ENCODE results near the gene RNF112. TPM values are rescaled to one million over a fixed set of nuclear protein-coding genes. Genes with fewer than 3 reads are reported as not detected.

RNF112 gene
- total RNA-seq, 1 experiment from 2014 or later, result 1.6 TPM

GRCh38 chr17:19385521-19385983 lies 25.5 kb upstream of the RNF112 start:
- in situ Hi-C loops (cut with HindIII; ENCODE audit: low pct_unique_long_range_greater_than_20kb, low sequenced_read_pairs), result no loop called here
- DNase-seq (ENCODE audit: low read depth), result no peak

DNA sequence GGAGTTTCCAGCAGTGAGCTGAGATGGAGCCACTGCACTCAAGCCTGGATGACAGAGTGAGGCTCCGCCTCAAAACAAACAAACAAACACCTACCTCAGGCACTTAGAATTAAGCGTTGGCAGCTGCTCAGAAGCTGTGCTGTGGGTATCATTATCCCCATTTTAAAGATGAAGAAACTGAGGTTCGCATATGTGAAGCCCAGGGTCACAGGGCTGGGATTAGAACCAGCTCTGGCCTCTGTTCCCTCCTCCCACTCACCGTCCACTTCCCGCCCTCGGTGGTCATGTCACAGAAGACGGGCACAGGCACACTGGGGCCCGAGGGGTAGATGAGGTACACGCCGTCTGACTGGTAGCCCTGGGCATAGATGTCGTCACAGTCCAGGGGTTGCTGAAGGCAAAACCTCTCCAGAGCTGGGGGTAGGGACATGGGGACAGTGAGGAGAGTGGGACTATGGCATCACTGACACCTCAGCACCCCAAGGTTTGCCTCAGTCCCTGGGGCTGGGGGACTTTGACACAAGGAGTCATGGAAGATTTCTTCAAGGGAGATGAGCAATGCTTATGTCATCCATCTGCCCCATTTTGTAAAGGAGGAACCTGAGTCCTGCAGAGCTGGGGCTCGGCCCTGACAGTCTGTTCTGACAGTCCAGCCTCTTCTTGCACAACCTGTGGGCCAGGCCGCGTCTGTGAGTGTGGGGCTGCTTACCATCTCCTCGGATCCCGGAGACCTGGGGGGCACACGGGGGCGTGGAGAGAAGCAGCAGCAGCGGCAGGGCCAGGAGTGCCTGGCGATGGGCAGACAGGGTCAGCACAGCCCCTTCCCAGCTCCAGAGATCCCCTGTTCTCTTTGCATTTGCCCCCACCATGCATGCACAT lies 24.7 kb upstream of the RNF112 start:
- in situ Hi-C loops (cut with HindIII; ENCODE audit: low pct_unique_long_range_greater_than_20kb, low sequenced_read_pairs), result no loop called here

GRCh38 chr17:19386974-19387920 lies 23.8 kb upstream of the RNF112 start, which contains the start of gene MFAP4:
Gene MFAP4 (minus strand): TSS chr17:19387190. CDS start chr17:19387155, 35 bp downstream.
- in situ Hi-C loops (cut with HindIII; ENCODE audit: low pct_unique_long_range_greater_than_20kb, low sequenced_read_pairs), result no loop called here
- no peak for DNase-seq (ENCODE audit: low read depth)

More for the DNA sequence above, 24.7 kb upstream of the RNF112 start:
- no peak for DNase-seq (ENCODE audit: low read depth)

DNA sequence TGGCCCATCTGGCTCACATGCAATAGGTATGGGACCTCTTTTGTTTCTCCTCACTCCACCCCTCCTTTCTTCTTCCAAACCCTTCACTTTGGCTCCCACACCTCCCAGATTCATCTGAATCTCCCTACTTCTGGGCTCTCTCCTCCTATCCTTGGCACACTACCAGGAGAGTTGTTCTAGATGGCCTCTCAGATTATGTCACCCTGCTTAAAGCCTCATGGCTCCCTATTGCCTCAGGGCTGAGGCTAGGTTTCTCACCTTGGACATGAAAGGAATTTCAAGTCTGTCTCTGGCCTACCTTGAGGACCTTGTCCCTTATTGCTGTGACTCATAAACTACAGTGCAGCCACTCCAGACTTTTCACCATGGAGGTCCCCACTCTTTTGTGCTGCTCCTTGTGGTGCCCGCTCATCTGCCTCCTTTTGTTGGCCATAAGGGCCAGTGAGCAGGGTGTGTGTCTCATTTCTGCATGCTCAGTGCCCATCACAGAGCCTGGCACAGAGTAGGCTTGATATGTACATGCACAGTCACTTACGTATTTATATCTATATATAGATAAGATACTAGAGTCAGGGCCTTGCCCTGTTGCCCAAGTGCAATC lies 23.0 kb upstream of the RNF112 start:
- no peak for DNase-seq (ENCODE audit: low read depth)

DNA sequence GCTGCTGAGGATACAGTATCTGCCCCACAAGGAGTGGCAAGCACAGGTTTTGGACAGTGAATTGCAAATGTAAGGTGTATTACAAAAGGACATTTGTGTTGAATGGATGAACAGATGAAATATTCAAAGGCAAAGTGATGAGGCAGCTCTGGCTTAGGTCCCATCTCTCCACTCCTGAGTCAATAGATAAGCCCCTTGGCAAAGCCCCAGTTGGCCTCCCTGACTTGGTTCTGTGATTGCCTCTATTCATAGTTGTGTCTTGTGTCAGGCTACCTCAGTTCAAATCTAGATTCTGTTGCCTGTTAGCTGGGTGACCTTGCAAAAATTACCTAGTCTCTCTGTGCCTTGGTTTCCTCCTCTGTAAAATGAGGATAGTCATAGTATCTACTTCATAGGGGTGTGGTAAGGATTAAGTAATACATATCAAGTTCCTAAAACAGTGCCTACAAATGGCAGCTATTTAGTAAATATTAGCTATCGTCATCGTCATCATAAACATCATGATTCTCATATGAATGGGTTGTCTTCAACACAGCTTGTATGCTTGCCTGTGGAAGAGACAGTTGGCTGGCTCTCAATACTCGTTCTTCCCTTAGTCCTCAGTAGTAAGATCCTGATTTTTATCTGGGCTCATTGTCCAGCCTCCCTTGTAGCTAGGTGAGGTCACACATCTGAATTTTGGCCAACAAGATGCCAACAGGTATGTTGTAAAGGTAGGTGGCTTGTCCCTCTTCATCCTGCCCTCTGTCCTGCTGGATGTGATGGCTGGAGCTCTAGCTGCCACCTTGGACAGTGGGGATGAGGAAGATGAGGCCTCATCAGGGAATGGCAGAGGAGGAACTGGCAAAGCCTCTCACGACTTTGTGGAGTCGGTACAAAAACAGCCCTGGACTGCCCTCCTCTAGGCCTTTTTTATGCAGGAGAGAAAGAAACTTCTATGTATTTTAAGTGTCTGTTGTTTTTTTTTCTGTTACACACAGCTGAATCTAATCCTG lies 21.9 kb upstream of the RNF112 start:
- DNase-seq (ENCODE audit: low read depth), result no peak
- in situ Hi-C loops (cut with HindIII; ENCODE audit: low pct_unique_long_range_greater_than_20kb, low sequenced_read_pairs), result no loop called here

More for the DNA sequence above, 23.0 kb upstream of the RNF112 start:
- in situ Hi-C loops (cut with HindIII; ENCODE audit: low pct_unique_long_range_greater_than_20kb, low sequenced_read_pairs), result no loop called here

DNA sequence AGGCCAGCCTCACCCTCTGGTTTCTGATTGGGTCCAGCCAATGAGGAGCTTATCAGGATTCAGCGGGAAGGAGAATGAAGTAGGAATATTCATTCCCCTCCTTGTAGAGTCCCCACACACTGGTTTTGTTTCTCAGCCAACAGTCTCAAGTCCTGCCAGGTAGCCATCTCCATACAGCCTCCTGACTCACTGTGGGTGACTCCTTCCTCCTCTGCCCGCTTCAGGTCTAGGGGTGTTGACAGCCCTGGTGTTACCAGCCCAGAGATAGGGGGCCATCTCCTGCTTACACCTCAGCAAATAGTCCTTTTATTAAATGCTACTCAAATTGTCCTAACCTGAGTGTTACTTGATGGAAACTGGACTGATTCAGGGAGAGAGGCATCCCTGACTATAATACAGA lies 20.1 kb upstream of the RNF112 start:
- in situ Hi-C loops (cut with HindIII; ENCODE audit: low pct_unique_long_range_greater_than_20kb, low sequenced_read_pairs), result no loop called here
- no peak for DNase-seq (ENCODE audit: low read depth)

DNA sequence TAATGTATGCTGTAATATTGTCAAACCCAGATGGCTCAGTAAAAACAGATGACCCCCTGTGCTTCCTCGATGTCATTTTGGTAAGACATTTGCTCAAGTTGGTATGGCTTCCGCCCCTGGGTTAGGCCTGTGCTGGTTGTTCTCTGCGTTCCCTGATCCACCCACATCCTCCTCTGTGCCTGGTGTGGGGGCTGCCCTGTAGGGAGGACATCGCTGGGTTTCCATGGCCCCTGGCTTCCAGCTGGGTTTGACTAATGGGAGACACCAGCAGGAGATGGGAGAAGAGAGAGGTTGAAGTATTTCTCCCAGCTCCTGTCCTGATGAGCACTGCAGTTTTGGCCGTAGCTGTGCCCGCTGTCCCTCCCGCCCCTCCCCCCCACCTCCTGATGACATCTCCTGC lies 19.6 kb upstream of the RNF112 start:
- no peak for DNase-seq (ENCODE audit: low read depth)
- in situ Hi-C loops (cut with HindIII; ENCODE audit: low pct_unique_long_range_greater_than_20kb, low sequenced_read_pairs), result no loop called here

DNA sequence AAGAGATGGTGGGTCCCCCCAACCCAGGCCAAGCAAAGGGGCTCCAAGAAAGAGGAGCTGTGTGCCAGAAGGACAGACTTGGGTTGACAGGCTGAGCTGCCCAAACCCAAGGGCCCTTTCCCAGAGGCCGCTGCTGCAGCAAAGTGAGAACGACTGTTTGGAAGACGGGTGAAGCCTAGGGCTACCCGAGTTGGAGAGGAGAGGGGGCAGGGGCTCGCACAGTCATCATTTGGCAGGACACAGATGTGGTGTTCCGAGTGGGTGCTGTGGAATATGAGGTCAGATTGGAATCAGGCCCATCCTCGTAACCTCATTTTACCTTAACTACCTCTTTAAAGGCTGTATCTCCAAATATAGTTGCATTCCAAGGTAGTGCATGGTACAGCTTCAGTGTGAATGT lies 18.7 kb upstream of the RNF112 start:
- no peak for DNase-seq (ENCODE audit: low read depth)
- in situ Hi-C loops (cut with HindIII; ENCODE audit: low pct_unique_long_range_greater_than_20kb, low sequenced_read_pairs), result no loop called here

DNA sequence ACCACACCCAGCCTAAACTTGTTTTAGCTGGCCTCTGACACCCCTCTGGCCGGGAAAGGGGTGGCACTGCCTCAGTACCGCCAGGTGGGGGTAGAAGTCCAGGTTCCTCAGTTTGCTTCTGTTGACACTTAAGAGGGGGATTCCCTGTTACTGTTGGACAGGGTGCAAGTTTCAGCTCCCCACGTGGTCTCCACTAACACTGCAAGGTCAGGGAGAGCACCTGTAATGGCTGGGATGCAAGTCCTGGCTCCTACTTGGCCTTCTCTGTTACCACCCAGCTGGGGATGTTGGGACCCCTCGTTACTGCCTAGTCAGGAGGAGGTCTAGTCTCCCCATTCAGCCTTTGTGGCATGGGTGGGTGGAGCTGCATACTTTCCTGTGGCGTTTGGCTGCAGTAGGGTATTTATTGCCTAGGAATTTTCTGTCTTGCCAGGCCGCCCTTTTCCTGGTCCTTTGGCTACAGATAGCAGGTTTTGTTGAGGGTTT lies 13.4 kb upstream of the RNF112 start:
- no peak for DNase-seq (ENCODE audit: low read depth)
- in situ Hi-C loops (cut with HindIII; ENCODE audit: low pct_unique_long_range_greater_than_20kb, low sequenced_read_pairs), result no loop called here

- DNase-seq (ENCODE audit: low read depth), result peak; percentile 40
- in situ Hi-C loops (cut with HindIII; ENCODE audit: low pct_unique_long_range_greater_than_20kb, low sequenced_read_pairs), result no loop called here
These were observed 12.5 kb upstream of the RNF112 start for GRCh38 chr17:19398301-19399181.

- in situ Hi-C loops (cut with HindIII; ENCODE audit: low pct_unique_long_range_greater_than_20kb, low sequenced_read_pairs), result no loop called here
- DNase-seq (ENCODE audit: low read depth), result no peak
These were observed 11.1 kb upstream of the RNF112 start for GRCh38 chr17:19399750-19400450.

- in situ Hi-C loops (cut with HindIII; ENCODE audit: low pct_unique_long_range_greater_than_20kb, low sequenced_read_pairs), result no loop called here
- DNase-seq (ENCODE audit: low read depth), result no peak
These were observed 9.6 kb upstream of the RNF112 start for GRCh38 chr17:19401321-19402010.

- in situ Hi-C loops (cut with HindIII; ENCODE audit: low pct_unique_long_range_greater_than_20kb, low sequenced_read_pairs), result no loop called here
- DNase-seq (ENCODE audit: low read depth), result no peak
These were observed 8.9 kb upstream of the RNF112 start for GRCh38 chr17:19402171-19402570.

DNA sequence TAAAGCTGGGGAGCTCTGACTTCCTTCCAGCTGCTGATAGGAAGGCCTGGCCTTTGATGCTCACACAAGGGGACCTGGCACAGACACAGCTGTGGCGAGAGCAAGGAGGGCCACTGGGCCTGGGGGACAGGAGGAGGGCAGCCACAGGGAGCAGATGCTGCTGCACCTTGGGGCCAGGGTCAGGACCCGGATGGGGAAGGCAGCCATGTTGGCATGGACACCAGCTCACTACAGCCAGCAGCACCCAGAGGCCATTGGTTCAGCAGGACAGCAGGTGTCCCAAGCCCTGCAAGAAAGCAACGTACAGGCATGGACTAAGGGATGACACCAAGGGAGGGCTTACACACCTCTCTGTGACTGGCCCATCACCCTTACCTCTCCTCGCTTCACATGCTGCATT lies 8.0 kb upstream of the RNF112 start:
- in situ Hi-C loops (cut with HindIII; ENCODE audit: low pct_unique_long_range_greater_than_20kb, low sequenced_read_pairs), result no loop called here
- no peak for DNase-seq (ENCODE audit: low read depth)

GRCh38 chr17:19404264-19404663 lies 6.8 kb upstream of the RNF112 start:
- in situ Hi-C loops (cut with HindIII; ENCODE audit: low pct_unique_long_range_greater_than_20kb, low sequenced_read_pairs), result no loop called here
- DNase-seq (ENCODE audit: low read depth), result no peak

Measured in Caki2 (cell line).